NCI-H345 (cell line): Measurements from ENCODE around the gene STRIP2.
A peak's percentile ranks its signal among the peaks of the same experiment; 100 is the strongest.
"Not testable (repeated sequence)": the region's sequence is repeated elsewhere in the genome, so short reads cannot be mapped to it uniquely, and the experiment has no call there.

Experiments used
- DNase-seq: peaks from one replicate; lab custom pipeline; 2025; lab: John Stamatoyannopoulos, UW

STRIP2 gene

DNA sequence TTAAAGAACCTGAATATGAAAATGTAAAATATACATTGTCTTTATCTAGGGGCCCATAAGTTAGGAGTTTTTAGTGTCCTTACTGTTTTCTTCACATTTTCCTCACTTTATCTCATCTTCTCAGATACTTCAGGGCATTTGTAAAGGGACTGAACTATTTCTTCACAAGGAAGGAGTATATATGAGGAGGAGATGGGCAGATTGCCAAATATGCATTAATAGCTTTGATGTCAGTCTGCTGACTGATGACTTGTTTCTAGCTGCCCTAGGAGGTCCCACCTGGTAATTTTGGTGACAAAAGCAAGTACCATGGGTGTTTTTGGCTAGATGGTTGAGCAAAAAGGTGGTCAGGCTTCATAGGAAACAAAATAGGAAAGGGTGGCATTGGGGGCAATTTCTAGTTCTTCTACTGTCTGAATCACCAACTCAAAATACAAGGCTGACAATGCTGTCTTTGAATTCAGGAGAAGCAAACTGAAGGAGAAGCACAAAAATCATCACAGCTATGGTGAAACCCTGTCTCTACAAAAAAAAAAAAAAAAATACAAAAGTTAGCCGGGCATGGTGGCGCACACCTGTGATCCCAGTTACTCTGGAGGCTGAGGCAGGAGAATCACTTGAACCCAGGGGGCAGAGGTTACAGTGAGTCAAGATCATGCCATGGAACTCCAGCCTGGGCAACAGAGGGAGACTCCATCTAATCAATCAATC, 10.4 kb upstream of the STRIP2 start:
- DNase-seq: no peak

DNA sequence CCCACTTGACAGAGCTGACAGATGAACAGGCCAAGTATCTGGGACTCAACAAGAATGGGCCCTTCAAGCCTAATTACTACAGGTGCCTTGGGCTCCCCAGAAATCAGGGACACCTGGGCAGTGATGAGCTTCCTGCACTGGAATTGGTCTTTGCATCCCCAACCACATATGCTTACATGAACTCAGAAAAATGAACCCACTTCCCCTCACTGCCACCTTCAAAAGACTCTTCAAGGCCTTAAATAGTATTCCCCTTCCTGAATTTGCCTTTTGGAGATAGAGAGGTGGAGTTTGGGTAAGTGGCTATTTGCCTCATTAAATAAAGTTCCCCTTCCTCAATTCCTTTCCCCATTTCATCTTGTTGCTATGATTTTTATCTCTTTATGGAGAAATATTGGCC, 7.8 kb upstream of the STRIP2 start:
- DNase-seq: no peak

DNA sequence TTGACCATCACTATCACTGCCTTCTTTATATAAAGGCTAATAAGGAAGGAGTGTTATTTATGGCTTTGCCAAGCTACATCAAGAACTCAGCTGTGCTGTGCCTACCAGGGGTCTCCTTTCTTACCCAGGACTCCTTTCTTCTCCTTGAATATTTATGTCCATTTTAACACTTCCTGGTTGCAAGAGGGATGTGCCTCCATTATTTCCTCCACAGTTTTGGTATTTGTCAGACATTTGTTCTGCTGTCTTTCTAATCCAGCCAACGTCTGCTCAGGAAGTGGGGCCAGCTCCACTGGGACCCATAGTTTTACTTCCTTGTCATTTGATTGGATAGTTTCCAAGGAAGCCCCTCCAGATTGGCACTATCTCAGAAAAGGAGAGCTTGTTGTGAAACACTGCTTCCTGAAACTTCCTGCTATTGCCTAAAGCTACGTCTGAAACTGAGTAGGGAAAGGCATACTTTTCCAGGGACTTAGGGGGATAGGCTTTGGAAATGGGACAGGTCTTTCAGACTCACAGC, 6.6 kb upstream of the STRIP2 start:
- DNase-seq: no peak

DNA sequence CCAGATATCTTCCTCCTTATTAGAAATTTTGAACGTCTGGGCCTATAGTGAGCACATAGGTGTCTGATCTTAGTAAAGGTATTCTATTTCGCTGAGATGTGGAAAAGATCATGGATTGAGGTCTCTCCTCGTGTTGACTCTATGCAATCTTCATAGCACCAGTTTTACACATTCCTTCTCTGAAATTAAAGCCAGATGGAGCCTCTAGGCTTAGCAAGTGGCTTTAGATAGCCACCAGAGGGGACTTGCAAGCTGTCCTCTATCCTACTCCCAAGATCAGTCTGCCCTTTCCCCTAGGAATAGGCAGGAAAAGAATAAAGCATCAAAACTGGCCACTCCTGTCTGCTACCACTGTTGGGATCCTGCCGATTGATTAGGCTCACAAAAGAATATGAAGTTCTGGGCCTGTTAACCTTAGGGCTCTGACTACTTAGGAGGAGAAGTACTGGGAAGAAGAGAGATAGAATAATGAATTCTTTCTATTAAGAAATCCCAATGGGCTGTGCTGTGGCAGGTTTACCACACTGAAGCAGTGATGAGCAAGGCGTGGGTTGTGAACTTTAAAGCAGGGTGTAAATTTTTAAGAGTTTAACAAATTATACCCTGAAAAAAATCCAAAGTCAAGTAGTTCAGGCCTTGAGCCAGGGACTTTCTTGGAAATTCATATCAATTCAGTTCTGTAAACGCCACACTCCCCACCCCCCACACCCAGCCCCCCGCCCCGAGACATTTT, 2.2 kb upstream of the STRIP2 start:
- DNase-seq: no peak

DNA sequence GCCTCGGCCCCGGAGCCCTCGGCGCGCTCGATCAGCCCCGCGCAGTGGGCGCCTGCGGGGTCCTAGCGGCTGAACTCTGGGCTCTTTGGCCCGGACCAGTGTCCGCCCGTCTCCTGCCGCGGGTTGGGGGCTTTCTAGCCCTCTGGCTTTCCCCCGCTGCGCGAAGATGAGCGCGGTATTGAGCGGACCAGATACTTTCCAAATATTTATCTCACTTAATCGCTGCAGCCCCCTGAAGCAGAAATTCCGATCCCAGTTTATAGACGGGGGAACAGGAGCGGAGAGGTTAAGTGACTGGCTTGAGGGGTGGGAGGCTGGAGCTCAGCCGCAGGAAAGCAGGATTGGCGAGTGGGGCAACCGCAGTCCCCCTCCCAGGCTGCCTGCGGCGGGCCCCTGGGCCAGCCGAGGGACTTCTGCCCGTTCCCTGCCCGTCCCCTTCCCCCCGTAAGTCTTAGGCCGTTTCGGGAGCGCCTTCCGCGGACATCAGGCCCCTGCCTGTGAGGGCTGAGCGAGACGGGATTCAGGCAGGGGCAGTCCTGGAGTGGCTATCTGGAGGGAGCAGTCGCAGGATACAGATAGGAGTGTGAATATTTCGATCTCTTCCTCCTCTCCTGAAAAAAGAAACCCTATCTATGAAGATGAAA, 565 bp downstream of the STRIP2 start:
- DNase-seq: no peak

DNA sequence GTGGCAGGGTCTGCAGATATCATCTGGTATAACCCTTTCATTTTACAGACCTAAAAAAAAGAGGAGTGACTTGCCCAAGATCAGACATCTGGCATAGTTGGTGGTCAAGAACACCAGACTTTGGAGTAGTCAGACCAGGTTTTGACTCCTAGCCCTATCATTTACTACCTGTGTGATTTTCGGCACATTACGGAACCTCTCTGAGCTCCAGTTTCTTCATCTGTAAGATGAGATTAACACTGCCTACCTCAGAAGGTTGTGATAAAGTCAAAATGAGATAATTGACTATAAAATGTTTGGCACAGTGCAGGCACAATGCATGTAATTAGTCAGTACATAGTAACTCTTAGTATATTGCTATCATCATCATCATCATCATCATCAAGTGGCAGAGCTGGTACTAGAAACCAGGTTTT, 1.2 kb downstream of the STRIP2 start:
- no peak for DNase-seq

DNA sequence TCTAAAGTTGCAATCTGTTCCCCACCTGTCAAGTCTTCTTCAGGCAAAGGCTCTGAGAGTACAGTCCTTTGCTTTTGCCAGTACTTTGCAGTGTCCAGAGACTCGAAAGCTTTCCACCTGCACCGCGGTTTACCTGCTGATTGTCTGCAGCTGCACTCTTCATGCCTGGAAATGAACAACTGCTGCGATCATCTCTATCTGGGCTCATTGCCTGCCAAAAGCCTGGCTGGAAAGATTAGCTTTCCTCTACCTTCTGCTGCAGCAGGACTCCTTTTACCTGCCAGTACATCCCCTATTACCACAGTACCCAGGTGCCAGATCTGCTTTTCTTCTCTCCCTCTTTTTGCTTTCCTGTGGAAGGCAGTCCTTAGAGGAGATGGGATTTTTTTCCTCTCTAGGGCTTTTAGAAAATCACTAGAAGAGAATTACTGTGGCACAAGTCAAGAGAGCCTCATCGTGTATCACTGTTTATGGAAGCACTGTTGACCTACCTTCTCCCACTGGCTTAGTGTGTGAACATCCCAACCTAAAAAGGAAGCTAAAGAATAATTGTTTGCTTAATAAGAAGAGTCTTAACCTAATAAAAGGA, 2.2 kb downstream of the STRIP2 start:
- DNase-seq: peak; percentile 11

DNA sequence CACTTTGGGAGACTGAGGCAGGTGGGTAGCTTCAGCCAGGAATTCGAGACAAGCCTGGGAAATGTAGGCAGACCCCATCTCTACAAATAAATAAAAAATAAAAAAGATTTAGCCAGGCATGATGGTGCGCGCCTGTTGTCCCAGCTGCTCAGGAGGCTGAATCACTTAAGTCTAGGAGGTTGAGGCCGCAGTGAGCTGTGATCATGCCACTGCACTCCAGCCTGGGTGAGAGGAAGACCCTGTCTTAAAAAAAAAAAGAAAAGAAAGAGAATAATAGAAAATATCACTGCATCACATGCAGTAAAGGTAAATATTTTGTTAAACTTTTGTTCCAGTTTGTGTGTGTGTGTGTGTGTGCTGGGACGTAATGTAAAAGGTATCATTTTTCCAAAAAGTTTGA, 3.0 kb downstream of the STRIP2 start:
- no peak for DNase-seq

DNA sequence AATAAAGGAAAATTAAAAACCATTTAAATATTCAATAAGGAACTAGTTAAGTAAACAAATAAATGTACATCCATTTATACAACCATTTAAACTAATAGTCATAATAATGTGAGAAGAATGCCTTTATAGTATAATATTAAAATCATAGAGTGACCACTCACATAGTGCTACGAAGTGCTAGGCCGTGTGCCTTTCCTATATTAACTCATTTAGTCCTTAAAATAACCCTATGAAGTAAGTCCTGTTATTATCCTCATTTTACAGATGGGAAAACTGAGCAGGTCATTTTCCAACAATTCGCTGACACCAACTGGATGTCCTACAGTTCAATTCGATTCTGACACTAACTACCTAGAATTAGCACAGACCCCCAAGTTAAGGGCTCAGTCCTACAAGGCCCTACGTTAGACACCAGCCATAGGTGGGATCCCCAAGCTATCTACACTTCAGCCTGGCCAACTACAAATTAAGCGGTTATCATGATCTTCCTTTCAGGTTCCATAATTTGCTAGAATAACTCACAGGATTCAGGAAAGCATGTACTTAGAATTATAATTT, 4.1 kb downstream of the STRIP2 start:
- no peak for DNase-seq

DNA sequence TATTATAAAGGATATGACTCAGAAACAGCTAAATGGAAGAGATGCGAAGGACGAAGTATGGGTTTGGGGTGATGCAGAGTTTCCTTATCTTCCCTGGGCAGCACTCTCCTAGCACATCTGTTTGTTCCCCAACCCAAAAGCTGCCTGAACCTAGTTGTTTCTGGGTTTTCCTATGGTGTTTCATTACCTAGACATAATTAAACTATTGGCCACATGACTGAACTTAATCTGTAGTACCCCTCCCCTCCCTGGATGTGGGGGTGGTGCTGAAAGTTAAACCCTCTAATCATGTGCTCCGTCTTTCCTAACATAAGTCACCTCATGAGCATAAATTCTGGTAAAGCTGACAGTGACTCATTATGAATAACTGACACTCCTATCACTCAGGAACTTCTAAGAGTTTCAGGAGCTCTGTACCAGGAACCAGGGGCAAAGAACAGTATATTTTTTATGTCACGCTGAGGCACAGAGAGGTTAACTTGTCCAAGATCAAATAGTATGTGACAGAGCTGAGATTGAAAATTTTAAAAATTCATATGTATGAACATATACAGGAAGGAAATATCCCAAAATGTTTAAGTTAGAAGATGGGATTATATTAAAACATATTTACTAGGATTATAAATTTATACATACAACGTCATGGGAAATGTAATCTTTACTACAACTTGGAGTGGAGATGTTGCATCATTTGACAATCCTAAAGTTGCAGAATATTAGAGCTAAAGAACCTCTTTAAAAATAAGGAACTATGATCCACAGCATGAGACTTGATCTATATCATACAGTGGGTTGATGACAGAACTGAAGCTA, 4.8 kb downstream of the STRIP2 start:
- DNase-seq: no peak

DNA sequence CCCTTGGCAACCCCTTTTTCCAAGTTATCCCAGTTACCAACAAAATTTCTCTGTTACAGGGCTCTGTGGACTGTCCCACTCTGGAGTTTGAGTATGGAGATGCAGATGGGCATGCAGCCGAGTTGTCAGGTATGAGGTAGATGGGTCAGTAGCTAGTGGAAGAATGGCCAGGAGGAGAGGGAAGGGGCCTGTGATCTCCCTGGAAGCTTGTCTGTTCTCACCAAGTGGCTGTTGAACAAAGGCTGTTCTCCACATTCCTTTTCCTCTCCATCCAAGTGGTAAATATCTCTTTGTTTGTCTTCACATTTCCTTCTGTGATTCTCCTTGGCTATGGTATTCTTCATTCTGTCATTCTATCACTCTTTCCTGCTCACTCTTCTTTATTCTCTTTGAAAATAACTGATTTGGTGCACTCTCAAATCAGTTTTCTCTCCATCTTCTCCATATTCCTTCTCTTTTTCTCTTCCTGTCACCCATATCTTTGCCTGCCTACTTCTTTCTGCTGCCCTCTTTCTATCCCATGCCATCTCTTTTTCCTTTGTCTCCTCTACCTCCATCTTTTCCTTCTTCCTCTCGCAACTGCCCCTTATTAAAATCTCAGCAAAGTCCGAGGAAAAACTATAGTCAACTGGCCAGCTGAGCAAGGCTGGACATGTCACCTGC, 5.9 kb downstream of the STRIP2 start:
- no peak for DNase-seq

DNA sequence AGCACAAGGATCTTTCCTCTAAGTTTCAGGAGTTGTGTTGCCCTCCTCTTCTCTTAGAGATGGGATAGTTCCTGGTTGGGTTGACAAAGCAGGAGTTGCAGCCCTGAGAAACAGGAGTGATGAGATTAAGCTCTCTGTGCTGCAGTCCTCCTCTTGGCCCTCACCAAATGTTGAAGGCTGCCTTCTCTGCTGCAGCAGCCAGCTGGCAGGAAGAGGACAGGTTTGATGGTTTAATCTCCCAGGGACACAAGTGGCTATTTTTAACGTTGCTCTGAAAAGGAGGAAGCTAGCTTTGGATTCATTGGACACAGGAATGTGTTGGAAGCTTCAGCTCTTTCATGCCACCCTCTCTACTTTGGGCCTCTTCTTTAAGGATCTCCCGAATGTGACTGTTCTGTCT, 9.4 kb downstream of the STRIP2 start:
- DNase-seq: no peak

DNA sequence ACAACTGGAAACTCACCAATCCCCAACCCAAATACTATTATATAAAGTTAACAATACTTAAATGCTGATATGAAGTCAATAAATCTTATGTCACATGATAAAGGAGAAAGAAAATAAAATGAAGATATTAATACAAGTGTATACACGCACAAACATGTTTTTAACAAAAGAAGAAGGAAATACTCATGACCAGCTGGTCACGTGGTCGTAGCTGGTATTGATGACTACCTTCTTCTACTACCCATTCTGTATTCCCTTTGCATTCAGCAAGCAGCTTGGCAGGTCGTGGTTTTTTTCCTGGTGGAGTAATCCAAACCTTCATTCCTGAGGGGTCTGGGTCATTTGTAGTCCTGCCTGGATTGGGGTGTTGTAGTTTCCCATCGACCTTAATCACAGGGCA, 10.5 kb downstream of the STRIP2 start:
- not testable (repeated sequence) for DNase-seq

DNA sequence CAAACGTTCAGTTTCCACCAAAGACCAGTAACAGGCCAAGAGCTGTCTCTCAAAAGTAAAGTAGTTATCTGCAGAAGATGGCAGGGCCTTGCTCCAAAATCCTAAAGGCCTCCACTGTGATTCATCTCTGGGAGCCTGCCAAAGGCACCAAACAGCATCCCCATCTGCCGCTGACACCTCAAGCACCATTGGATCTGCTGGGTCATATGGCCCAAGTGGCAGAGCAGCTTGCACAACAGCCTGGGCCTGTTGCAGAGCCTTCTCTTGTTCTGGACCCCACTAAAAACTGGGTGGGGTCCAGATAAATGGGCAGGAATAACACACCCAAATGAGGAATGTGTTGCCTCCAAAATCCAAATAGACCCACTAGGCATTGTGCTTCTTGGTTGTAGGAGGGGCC, 12.7 kb downstream of the STRIP2 start:
- not testable (repeated sequence) for DNase-seq

DNA sequence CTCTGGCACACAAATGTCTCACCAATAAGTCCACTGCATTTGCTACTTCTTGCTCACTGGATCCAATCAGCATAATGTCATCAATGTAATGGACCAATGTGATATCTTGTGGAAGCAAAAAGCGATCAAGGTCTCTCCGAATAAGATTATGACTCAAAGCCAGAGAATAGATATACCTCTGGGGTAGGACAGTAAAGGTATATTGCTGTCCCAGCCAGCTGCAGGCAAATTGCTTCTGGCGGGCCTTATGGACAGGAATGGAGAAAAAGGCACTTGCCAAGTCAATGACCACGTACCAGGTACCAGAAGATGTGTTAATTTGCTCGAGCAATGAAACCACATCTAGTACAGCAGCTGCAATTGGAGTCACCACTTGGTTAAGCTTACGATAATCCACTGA, 13.2 kb downstream of the STRIP2 start:
- DNase-seq: not testable (repeated sequence)

DNA sequence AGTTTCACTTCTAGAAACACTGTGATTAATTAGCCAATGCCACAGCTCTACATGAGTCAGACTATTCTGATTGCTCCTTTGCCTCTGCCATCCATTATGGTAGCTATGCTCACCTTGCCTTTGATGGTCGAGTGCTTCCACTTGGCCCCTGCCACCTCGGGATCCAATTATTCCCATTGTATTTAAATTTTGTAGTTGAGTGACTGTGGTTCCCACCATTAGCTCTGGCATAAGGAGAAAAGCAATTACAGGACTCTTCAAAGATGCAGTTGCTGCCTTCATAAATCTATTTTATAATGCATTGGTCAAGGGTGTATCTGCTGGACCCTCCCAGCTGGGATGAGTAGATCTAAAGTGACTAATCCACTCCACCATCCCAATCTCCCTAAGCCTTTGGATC, 14.4 kb downstream of the STRIP2 start:
- DNase-seq: not testable (repeated sequence)

DNA sequence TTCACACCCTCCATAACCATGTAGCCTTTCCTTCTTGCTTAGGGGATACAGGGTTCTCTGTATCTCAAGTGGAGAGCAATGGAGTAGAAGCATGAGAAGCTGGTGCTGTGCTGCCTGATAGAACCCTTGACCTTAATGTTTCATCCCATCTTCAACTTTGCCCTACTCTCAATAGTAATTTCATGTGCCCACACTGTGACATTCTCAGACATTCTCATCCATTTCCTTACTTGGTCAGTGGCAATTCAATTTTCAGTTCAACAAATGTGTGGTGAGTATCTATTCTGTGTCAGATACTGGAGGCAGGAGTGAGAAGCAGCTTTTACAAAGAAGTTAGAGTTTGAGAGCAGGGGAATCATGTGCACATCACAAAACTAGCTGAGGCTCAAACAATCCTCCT, 16.1 kb downstream of the STRIP2 start:
- no peak for DNase-seq

DNA sequence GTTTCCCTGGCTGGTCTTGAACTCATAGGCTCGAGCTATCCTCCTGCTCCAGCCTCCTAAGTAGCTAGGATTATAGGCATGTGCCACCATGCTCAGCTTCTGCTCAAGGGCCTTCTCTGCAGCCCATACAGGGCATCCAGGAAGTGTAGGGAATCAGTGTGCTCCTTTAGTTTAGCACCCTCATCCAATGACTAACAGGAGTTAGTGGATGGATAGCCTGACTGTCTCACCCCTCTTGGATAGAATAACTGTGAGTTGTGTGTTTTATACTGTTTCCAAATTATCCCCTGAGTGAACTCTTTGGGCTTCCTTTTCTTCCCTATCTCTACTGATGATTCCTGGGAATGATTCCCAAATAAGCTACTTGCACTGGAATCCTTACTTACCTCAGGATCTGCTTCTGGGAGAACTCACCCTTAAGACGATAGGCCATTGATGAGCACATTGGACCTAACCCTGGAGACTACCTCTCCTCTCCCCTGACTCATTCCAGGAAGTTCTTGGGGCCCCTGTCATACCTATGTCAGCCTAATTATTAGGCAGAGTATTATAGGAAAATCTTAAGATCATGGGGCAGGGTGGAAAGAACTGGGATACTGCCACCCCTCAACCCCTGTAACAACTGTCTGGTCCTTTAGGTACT, 18.5 kb downstream of the STRIP2 start:
- no peak for DNase-seq

DNA sequence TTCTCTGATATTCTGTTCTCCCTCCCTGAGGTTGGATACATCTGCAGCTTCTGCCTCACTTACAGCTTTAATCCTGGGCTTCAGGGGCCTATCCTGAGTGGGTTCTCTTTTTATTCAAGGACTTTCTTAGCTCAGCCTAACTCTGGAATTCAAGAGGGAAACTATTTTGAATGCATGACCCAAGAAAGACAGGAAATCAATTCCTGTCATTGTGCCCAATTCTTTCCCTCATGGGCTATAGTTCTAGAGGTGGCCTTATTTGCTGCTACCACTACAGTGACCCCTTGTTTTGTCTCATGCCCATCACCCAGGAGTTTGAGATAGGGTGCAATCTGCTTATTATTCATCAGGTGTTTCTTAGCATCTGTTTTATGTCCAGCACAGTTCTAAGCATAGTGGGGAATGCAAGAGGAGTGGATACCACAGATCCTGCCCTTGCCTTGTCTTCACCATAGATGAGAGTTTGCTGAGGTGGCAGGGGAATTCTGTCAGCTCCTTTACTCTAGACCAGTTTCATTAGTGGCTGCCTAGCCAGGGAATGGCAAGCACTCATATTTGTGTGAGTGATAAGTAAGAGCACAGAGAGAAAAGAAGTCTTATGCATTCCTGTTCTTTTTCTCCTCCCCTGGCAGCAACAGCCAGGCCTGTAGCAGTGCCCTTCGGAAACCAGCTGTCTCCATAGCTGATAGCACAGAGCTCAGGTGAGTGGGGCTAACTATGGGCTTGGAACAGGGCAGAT, 19.4 kb downstream of the STRIP2 start:
- DNase-seq: no peak

DNA sequence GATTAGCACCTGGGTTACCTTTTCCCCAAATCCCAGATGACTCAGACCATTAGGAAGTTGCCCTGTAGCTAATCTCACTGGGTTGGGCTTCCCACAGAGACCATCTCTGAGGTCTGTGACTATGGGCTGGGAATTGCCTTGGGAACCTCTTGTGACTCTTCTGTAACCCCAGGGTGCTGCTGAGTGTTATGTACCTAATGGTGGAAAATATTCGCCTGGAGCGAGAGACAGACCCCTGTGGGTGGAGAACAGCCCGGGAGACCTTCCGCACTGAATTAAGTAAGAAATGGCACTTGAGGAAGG, 20.0 kb downstream of the STRIP2 start:
- no peak for DNase-seq
